HCT116 (cell line): Measurements from ENCODE around the gene PLA2G4B. TPM values are rescaled to one million over a fixed set of nuclear protein-coding genes. Genes with fewer than 3 reads are reported as not detected.

Experiments
- ATAC-seq: fragments of 200-7000 bp; cut with Tn5 transposase; 2 replicates; pipeline ENCODE4 v1.9.1; 2020; ENCODE audit warnings: mild to moderate bottlenecking, moderate library complexity
- BruUV-seq: library from RNA; stranded (reverse); fragments of 400-500 nt; replicated peaks from 2 replicates; lab custom pipeline; 2021; lab: Mats Ljungman, UMichigan
- CTCF ChIA-PET: fragments of 300-600 bp; sonication (Branson Sonifier 250); formaldehyde crosslinking; loops from one replicate; lab custom pipeline; 2021; ENCODE audit warnings: antibody characterized with exemption; lab: Charles Lee
- POLR2A ChIA-PET: fragments of 300-600, 350-600 bp; sonication (Branson Sonifier 250); formaldehyde crosslinking; loops from one replicate; lab custom pipeline; 2021; ENCODE audit warnings: antibody characterized with exemption; lab: Charles Lee
- RAD21 ChIA-PET, 2 experiments: fragments of 300-600 bp; sonication (Branson Sonifier 250); formaldehyde crosslinking; loops; one replicate each; lab custom pipeline; 2023; ENCODE audit warnings: low total read pairs in 2 of 2; ENCODE audit not compliant: uncharacterized antibody in 2 of 2, unreplicated experiment in 2 of 2, low non-redundant PET in 1 of 2; lab: Charles Lee
- DNase-seq: peaks from one replicate; pipeline ENCODE4 v3.0.0-alpha.2; 2010; ENCODE audit warnings: low read depth, low spot score
- H2AFZ ChIP-seq: fragments of 200-600 bp; shearing (Covaris generic), sonication (generic); 2 replicates; pipeline ENCODE4 v1.6.1; 2017; ENCODE audit warnings: low read depth, mixed run types, mixed read lengths, antibody characterized with exemption, low read length; ENCODE audit not compliant: poor library complexity, severe bottlenecking
- H3K27ac ChIP-seq: 2 replicates; pipeline ENCODE4 v1.5.1; 2012; ENCODE audit warnings: low read depth, low read length
- H3K27me3 ChIP-seq: fragments of 200-600 bp; sonication (generic); 2 replicates; pipeline ENCODE4 v1.6.1; 2016; ENCODE audit warnings: mixed run types, low read length, mixed read lengths; ENCODE audit not compliant: insufficient read depth
- H3K36me3 ChIP-seq, 2 experiments: fragments of 200-500 bp in 1 of 2; fragments of 200-600 bp in 1 of 2; sonication (Bioruptor generic) in 1 of 2; sonication (generic) in 1 of 2; 2 replicates each; pipeline versions ENCODE4 v1.5.1 to v1.6.1; 2014 to 2016; ENCODE audit warnings: low read length in 2 of 2, inconsistent platforms in 1 of 2, mixed read lengths in 1 of 2, mixed run types in 1 of 2; ENCODE audit not compliant: insufficient read depth in 2 of 2, control insufficient read depth in 1 of 2
- H3K4me1 ChIP-seq, 2 experiments: fragments of 200-600 bp in 1 of 2; sonication (generic) in 1 of 2; 2 replicates each; pipeline versions ENCODE4 v1.5.1 to v1.6.1; 2012 to 2017; ENCODE audit warnings: low read length in 2 of 2, inconsistent platforms in 1 of 2, mild to moderate bottlenecking in 1 of 2, mixed read lengths in 1 of 2, mixed run types in 1 of 2, moderate library complexity in 1 of 2; ENCODE audit not compliant: insufficient read depth in 2 of 2, control insufficient read depth in 1 of 2
- H3K4me2 ChIP-seq: fragments of 200-600 bp; sonication (generic); 2 replicates; pipeline ENCODE4 v1.6.1; 2017; ENCODE audit warnings: mixed run types, low read length, mixed read lengths
- H3K4me3 ChIP-seq, 2 experiments: fragments of 200-600 bp in 1 of 2; sonication (generic) in 1 of 2; replicated peaks in 1 of 2; 2 replicates each; pipeline ENCODE4 v1.5.1; 2011 to 2016; ENCODE audit warnings: low read length in 2 of 2, control low read depth in 1 of 2, low read depth in 1 of 2, mild to moderate bottlenecking in 1 of 2, mixed read lengths in 1 of 2, mixed run types in 1 of 2
- H3K79me2 ChIP-seq: fragments of 200-600 bp; sonication (generic); 2 replicates; pipeline ENCODE4 v1.6.1; 2017; ENCODE audit warnings: mild to moderate bottlenecking, mixed run types, low read length, moderate library complexity, mixed read lengths; ENCODE audit not compliant: insufficient read depth
- H3K9ac ChIP-seq: fragments of 200-600 bp; sonication (generic); 2 replicates; pipeline ENCODE4 v1.6.1; 2016; ENCODE audit warnings: low read length, mixed read lengths
- H3K9me2 ChIP-seq: fragments of 200-600 bp; sonication (generic), shearing (Covaris generic); 2 replicates; pipeline ENCODE4 v1.6.1; 2017; ENCODE audit warnings: mixed run types, mild to moderate bottlenecking, moderate library complexity; ENCODE audit not compliant: insufficient read depth
- H3K9me3 ChIP-seq, 2 experiments: fragments of 200-500 bp in 1 of 2; fragments of 200-600 bp in 1 of 2; sonication (Bioruptor generic) in 1 of 2; sonication (generic) in 1 of 2; 2 replicates each; pipeline ENCODE4 v1.6.1; 2014 to 2017; ENCODE audit warnings: low read length in 2 of 2, mixed read lengths in 2 of 2, inconsistent platforms in 1 of 2, low read depth in 1 of 2, mild to moderate bottlenecking in 1 of 2, mixed run types in 1 of 2, moderate library complexity in 1 of 2; ENCODE audit not compliant: control insufficient read depth in 1 of 2, insufficient read depth in 1 of 2
- H4K20me1 ChIP-seq: fragments of 200-600 bp; sonication (generic), shearing (Covaris generic); 2 replicates; pipeline ENCODE4 v1.6.1; 2017; ENCODE audit warnings: mixed run types, mild to moderate bottlenecking, moderate library complexity; ENCODE audit not compliant: insufficient read depth
- ATF3 ChIP-seq: IDR thresholded peaks from 2 replicates; pipeline ENCODE4 v1.6.1; 2012
- CBX3 ChIP-seq: IDR thresholded peaks from 2 replicates; pipeline ENCODE4 v1.6.1; 2012; ENCODE audit warnings: low read depth
- EGR1 ChIP-seq: IDR thresholded peaks from 2 replicates; pipeline ENCODE4 v1.6.1; 2012; ENCODE audit warnings: low read depth
- ELF1 ChIP-seq: IDR thresholded peaks from 2 replicates; pipeline ENCODE4 v1.6.1; 2012; ENCODE audit warnings: low read depth, borderline replicate concordance
- EZH2 ChIP-seq: fragments of 200-600 bp; sonication (generic); IDR thresholded peaks from 2 replicates; pipeline ENCODE4 v1.6.1; 2017; ENCODE audit warnings: antibody characterized with exemption, mixed run types
- FOSL1 ChIP-seq: IDR thresholded peaks from 2 replicates; pipeline ENCODE4 v1.6.1; 2012; ENCODE audit warnings: low read depth
- MAX ChIP-seq: IDR thresholded peaks from 2 replicates; pipeline ENCODE4 v1.6.1; 2012
- POLR2A ChIP-seq: IDR thresholded peaks from 2 replicates; pipeline ENCODE4 v1.7.0; 2011; ENCODE audit warnings: borderline replicate concordance; ENCODE audit not compliant: insufficient read depth, insufficient read length; ENCODE audit errors: extremely low read depth
- POLR2AphosphoS5 ChIP-seq: IDR thresholded peaks from 2 replicates; pipeline ENCODE4 v1.6.1; 2011; ENCODE audit warnings: mild to moderate bottlenecking, low read depth, low read length, moderate library complexity
- RAD21 ChIP-seq: IDR thresholded peaks from 2 replicates; pipeline ENCODE4 v1.6.1; 2012; ENCODE audit warnings: low read depth, mild to moderate bottlenecking
- SIN3A ChIP-seq: IDR thresholded peaks from 2 replicates; pipeline ENCODE4 v1.6.1; 2012; ENCODE audit warnings: low read depth
- SP1 ChIP-seq: IDR thresholded peaks from 2 replicates; pipeline ENCODE4 v1.6.1; 2012; ENCODE audit warnings: low read depth
- SRF ChIP-seq: IDR thresholded peaks from 2 replicates; pipeline ENCODE4 v1.6.1; 2012; ENCODE audit warnings: low read depth
- ZBTB33 ChIP-seq: IDR thresholded peaks from 2 replicates; pipeline ENCODE4 v1.6.1; 2011; ENCODE audit warnings: mild to moderate bottlenecking, low read length, moderate library complexity; ENCODE audit not compliant: insufficient replicate concordance; ENCODE audit errors: extremely low read depth
- ZFX ChIP-seq: fragments of 450-650 bp; IDR thresholded peaks from 2 replicates; pipeline ENCODE4 v1.6.1; 2017
- intact Hi-C: fragments of 100-400 bp; cut with micrococcal nuclease; formaldehyde crosslinking; loops from 2 replicates; pipeline ENCODE4 v1.10.0; 2022
- total RNA-seq: library from RNA; stranded (reverse); gene quantifications from one replicate; pipeline ENCODE4 v1.2.1, GENCODE V29; 2021; ENCODE audit not compliant: unreplicated experiment

PLA2G4B gene
- total RNA-seq, 1 experiment from 2014 or later = 4.7 TPM

- no peak for TF ChIP-seq CBX3
- no peak for TF ChIP-seq RAD21
- TF ChIP-seq, all 23 proteins: peak for 0
Observed at GRCh38 chr15:41840673-41841072, 2.0 kb downstream of the PLA2G4B start (continued).

GRCh38 chr15:41841131-41841530, 2.5 kb downstream of the PLA2G4B start:
- intact Hi-C loops = no loop called here
- peaks cover 8 to 9% of the 10 kb centered on the region in 2 experiments; a peak in 2 of 4 replicates for H3K4me1 ChIP-seq
- no peaks in the 10 kb centered on the region for H3K9me3 ChIP-seq
- H3K36me3 ChIP-seq = peaks cover 0 to under 1% of the 10 kb centered on the region in 2 experiments; a peak in 1 of 4 replicates
- H3K4me3 ChIP-seq = no peak overlapping the region
- H3K27ac ChIP-seq = no peak overlapping the region
- ATAC-seq = no peak
- no peak overlapping the region for H3K4me2 ChIP-seq
- ChIA-PET POLR2A (no interaction called here), RAD21 (no interaction called here), CTCF (no interaction called here)
- no TSS peak for BruUV-seq
- H3K9me2 ChIP-seq = no peaks in the 10 kb centered on the region
- H4K20me1 ChIP-seq = no peaks in the 10 kb centered on the region
- DNase-seq = no peak
- H3K79me2 ChIP-seq = no peaks in the 10 kb centered on the region
- no peaks in the 10 kb centered on the region for H3K27me3 ChIP-seq
- TF ChIP-seq SRF = no peak
- no peak for TF ChIP-seq ELF1
- TF ChIP-seq SP1 = no peak
- TF ChIP-seq ATF3 = no peak
- no peak for TF ChIP-seq EZH2
- TF ChIP-seq POLR2A = no peak
- TF ChIP-seq CBX3 = no peak
- no peak for TF ChIP-seq ZBTB33
- no peak for TF ChIP-seq EGR1
- no peak for TF ChIP-seq FOSL1
- no peak for TF ChIP-seq POLR2AphosphoS5
- TF ChIP-seq SIN3A = no peak
- TF ChIP-seq MAX = no peak
- TF ChIP-seq ZFX = no peak
- H3K9ac ChIP-seq = no peak overlapping the region
- no peak overlapping the region for H2AFZ ChIP-seq
